Measurements from ENCODE around the gene PLA2R1. TPM values are rescaled to one million over a fixed set of nuclear protein-coding genes. Genes with fewer than 3 reads are reported as not detected.

The PLA2R1 gene
- 3.0 TPM for total RNA-seq
- long read RNA-seq, partial matches to known transcripts: 2 of 5 reads
- long read RNA-seq, other reads (novel, unspliced or antisense): 3 of 5 reads

- peak; percentile 78 for DNase-seq (ENCODE audit: low spot score)
- intact Hi-C loops (cut with DNase I): no loop called here
Observed at GRCh38 chr2:160062292-160063005, at the start of gene PLA2R1. Gene PLA2R1 (minus strand): TSS chr2:160062615. CDS start chr2:160062403, 212 bp downstream.

DNA sequence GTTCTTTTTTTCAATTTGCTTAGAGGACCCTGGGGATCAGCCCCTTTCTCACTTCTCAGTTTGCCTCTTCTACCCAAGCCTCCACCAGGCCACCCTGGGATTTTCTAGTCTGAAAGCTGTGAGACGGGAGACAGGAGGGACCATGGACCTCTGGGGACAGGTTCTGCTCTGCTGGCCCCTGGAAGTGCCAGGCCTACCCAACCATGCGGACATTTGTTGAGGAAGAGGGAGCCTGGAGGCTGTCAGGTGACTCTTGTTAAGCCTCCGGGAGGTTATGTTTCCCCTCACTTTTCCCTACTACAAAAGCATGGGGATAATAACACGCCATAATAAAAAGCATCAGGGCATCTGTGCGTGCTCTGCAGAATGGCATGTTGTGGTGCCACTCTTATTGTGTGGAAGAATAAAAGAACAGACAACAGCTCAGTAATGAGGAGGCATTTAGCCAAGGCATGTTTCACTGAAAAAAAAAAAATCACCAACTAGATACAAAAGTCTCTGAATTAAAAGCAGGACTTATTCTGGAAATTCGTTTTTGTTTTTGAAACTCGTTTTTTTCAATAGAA, 48.3 kb upstream of the PLA2R1 start:
- DNase-seq (ENCODE audit: low spot score): no peak
- intact Hi-C loops (cut with DNase I): loop anchor here (5.0 kb wide), 4 partner anchors 97 to 952 kb away; no protein-coding TSS in a partner anchor

GRCh38 chr2:160109939-160110673, 47.7 kb upstream of the PLA2R1 start:
- no peak for DNase-seq (ENCODE audit: low spot score)
- intact Hi-C loops (cut with DNase I): loop anchor here (2.0 to 5.0 kb wide), 5 partner anchors 97 to 952 kb away; no protein-coding TSS in a partner anchor

- intact Hi-C loops (cut with DNase I): loop anchor here (2.0 kb wide), 1 partner anchor 886 kb away; no protein-coding TSS in a partner anchor
- no peak for DNase-seq (ENCODE audit: low spot score)
Observed at GRCh38 chr2:160109243-160109642, 46.8 kb upstream of the PLA2R1 start.

GRCh38 chr2:160108646-160109045, 46.2 kb upstream of the PLA2R1 start:
- intact Hi-C loops (cut with DNase I): loop anchor here (2.0 kb wide), 1 partner anchor 886 kb away; no protein-coding TSS in a partner anchor
- no peak for DNase-seq (ENCODE audit: low spot score)

GRCh38 chr2:160105366-160105765, 43.0 kb upstream of the PLA2R1 start:
- no peak for DNase-seq (ENCODE audit: low spot score)
- intact Hi-C loops (cut with DNase I): no loop called here

DNA sequence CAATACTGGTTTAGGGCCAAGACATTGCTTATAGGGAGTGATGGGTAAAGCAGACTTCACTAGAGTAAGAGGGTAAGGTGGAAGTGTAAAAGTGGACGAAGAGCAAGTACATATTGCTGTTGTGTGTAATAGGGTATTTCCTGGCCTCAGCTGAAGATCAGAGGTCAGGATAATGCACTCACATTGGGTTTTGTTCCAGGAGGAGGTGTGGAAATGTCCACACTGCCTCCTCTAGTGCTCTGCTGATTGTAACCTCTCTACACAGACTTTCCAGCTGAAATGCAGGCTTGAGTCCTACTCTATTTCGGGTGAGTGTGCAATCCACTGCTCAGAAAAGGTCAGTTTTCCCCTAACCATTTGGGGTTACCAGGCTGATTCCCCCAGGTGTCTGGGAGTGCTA, 41.7 kb upstream of the PLA2R1 start:
- intact Hi-C loops (cut with DNase I): no loop called here

DNA sequence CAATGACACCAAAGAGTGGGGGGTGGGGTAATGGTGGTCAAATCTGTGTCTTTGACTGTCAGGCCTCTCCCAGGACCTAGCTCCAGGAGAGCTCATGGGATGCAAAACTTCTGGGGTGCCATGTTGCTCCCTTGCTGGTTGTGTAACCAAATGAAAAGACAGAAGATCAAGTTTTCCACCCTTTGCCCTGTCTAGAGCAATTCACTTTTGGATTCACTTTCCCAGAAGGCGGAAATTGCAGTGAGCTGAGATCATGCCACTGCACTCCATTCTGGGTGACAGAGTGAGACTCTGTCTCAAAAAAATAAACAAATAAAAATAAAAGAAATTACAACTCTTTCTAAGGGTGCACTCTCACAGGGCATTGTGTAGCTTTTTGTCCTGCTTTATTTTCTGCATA, 34.9 kb upstream of the PLA2R1 start:
- no peak for DNase-seq (ENCODE audit: low spot score)
- intact Hi-C loops (cut with DNase I): no loop called here

More for the DNA sequence above, 41.7 kb upstream of the PLA2R1 start:
- no peak for DNase-seq (ENCODE audit: low spot score)

DNA sequence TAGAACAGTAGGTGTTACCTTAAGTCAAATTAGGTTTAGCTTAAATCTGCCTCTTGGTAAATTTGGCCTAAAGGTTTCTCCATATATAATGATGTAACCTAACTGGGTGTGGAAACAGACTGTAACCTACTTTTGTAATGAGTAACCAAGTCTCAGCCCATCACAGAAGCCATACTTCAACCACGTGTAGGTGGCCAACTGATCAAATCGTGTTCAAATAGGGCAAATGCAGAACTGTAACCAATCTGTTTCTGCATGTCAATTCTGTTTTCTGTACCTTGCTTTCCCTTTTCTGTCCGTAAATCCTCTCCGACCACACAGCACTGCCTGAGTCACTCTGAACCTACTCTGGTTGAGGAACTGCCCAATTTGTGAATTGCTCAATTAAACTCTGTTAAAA, 34.0 kb upstream of the PLA2R1 start:
- intact Hi-C loops (cut with DNase I): no loop called here
- DNase-seq (ENCODE audit: low spot score): no peak

GRCh38 chr2:160092445-160092844, 30.0 kb upstream of the PLA2R1 start:
- intact Hi-C loops (cut with DNase I): no loop called here
- DNase-seq (ENCODE audit: low spot score): no peak

DNA sequence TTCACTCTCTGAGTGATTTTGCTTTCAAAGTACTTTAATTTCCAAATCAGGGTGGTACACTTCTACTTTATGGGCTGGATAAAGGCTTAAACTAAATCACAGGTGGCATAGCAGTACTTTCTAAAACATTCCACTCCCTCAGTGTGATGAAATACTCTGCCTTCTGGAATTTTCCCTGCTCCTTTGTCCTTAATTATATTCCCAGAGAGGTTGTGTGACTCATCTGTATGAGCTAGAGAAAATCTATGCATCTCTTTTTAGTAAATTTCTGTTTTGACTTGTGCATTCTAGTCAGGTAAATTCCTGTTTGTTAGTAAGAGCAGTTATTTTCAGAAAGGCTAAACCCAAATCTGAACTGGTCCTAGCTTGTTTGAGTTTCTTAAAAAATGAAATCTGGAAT, 29.0 kb upstream of the PLA2R1 start:
- intact Hi-C loops (cut with DNase I): no loop called here
- no peak for DNase-seq (ENCODE audit: low spot score)

DNA sequence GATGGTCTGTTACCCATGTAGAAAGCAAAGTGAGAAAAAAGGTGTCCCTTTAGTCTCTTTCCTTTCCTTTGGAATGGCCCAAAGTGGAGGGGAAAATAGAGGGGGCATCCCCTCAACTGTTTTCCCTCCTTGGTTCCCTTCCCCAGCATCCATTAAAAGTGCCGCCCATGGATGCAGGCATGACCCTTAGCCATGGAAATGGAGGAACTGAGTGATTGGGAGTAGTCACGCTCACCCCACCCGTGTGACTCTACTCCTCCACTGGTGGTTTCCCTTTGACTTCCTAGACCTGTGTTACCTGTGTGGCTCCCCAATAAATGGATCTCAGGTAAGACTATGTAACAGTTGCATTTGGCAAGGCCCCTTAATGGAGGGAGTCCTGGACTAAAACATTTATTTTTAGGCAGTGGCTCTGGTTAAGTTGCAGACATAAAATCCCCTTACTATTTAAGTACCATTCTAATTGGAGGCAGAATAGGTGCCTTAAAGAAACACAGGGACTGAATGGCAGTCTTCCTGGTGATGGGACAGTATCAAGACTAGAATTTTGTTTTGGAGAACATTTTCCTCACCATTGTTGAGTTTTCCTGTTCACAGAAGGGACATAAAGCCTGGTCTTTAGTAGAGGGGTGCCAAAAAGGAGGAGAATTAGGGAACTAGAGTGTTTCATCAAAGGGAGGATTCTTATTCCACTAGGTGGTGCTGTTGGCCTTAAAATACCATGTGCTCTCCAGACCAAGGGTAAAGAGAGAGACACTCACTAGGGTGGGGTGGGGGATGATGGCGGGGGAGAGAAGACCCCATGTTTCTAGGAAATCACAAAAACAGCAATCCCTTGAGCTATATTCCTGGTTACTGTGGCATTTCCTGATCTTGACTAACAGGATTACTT, 25.7 kb upstream of the PLA2R1 start:
- DNase-seq (ENCODE audit: low spot score): no peak
- intact Hi-C loops (cut with DNase I): no loop called here

DNA sequence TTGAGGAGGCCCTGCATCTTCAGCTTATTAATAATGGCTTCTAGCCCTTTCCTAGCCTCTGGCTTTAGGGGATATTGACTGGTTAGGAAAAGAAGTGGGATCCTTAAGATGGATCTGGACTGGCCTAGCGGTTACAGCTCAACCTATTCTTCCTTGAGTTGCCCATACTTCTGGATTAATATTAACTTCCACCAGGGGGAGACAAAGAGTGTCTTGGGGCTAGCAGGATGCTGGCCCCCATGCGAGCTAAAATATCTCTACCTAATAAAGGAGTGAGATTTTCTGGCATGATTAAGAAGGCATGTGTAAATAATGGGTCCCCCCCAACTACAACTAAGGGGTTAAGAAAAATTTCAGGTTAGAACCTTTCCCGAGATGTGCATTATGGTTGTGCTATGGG, 23.2 kb upstream of the PLA2R1 start:
- no peak for DNase-seq (ENCODE audit: low spot score)
- intact Hi-C loops (cut with DNase I): no loop called here

GRCh38 chr2:160077912-160078810, 15.7 kb upstream of the PLA2R1 start:
- DNase-seq (ENCODE audit: low spot score): no peak
- intact Hi-C loops (cut with DNase I): no loop called here

DNA sequence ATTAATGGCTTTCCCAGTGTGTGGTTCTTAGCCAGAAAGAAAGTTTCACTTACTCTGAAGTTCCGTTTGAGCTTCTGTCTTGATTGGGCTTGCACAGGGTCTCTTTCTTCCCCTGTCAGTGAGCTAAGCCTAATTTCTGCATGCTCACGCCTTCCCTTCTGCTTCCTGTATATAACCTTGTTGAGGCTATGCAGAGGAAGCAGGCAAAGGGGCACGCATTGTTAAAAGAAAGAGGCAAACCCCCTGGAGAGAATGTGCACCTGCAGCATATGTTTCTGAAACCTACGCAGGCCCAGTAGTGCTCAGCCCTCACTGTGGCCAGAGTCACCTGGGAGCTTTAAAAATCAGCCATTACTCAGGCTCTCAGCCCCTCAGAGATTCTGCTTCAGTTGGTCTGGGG, 14.5 kb upstream of the PLA2R1 start:
- no peak for DNase-seq (ENCODE audit: low spot score)
- intact Hi-C loops (cut with DNase I): no loop called here

GRCh38 chr2:160076241-160076640, 13.8 kb upstream of the PLA2R1 start:
- intact Hi-C loops (cut with DNase I): no loop called here
- no peak for DNase-seq (ENCODE audit: low spot score)

DNA sequence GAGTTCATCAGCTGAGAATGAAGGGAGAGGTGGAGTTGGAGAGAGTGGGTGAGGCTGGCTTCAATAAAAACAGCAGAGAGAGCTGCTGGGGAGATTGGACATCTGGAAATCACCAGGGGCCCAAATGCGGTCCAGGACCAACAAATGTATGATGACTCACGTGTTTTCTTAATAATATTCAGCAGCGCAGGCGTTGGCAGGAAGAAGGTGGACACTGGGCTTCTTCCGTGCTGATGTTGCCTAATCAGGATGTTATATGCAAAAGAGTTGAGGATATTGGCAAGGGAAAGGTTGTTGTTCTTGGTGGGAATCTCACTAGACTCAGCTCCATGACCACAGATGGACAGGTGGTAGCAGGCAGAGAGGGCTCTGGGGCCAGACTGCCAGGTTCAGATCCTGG, 12.8 kb upstream of the PLA2R1 start:
- intact Hi-C loops (cut with DNase I): no loop called here
- DNase-seq (ENCODE audit: low spot score): no peak

DNA sequence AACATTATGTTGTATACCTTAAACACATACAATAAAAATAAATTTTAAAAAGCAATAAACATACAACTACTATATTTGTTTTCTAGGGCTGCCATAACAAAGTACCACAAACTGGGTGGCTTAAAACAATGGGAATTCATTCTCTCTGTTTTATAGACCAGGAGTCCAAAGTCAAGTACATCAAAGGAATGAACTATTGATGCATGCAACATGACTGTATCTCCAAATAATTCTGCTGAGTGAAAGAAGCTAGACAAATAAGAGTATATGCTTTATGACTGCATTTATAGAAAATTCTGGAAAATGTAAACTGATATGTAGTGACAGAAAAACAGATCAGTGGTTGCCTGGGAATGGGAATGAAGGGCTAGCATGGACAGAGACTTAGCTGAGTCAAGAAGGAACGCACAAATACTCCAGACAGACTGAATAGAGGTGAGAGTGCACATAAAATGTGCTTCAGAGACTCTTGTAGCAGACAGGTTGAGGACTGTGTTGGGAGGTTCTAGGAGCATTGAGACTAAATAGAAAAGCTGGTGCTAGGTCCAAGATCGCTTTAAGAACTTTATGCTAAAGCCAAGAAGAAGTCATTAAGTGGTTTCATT, 11.0 kb upstream of the PLA2R1 start:
- intact Hi-C loops (cut with DNase I): no loop called here
- no peak for DNase-seq (ENCODE audit: low spot score)

Measured in cardiac septum (tissue), 1 donor.